SK-N-SH (cell line): ENCODE results near the gene VGLL3. TPM values are rescaled to one million over a fixed set of nuclear protein-coding genes. Genes with fewer than 3 reads are reported as not detected.

Source experiments
- CTCF ChIA-PET: fragments of 300-600, 350-600 bp; formaldehyde crosslinking; extraction: SDS; loops from one replicate; lab custom pipeline; 2021; lab: Yijun Ruan, JAX
- POLR2A ChIA-PET: fragments of 350-600 bp; sonication (Branson Sonifier 250); formaldehyde crosslinking; extraction: SDS; loops from one replicate; lab custom pipeline; 2020; ENCODE audit warnings: antibody characterized with exemption, inconsistent platforms; lab: Yijun Ruan, JAX
- DNase-seq: peaks from one replicate; pipeline ENCODE4 v3.0.0; 2012
- H2AFZ ChIP-seq: fragments of 200-600 bp; sonication (generic); 2 replicates; pipeline ENCODE4 v1.8.1; 2016; ENCODE audit warnings: antibody characterized with exemption, mild to moderate bottlenecking, low read depth
- H3F3A ChIP-seq: fragments of 200-600 bp; sonication (generic); replicated peaks from 2 replicates; pipeline ENCODE3; 2016; ENCODE audit warnings: antibody characterized with exemption, mild to moderate bottlenecking; ENCODE audit not compliant: insufficient read depth
- H3K27ac ChIP-seq, 2 experiments: fragments of 200-500 bp in 1 of 2; fragments of 200-600 bp in 1 of 2; sonication (Bioruptor generic) in 1 of 2; sonication (generic), shearing (Covaris generic) in 1 of 2; 2 replicates each; pipeline versions ENCODE4 v1.5.1 to v1.6.1; 2014 to 2016; ENCODE audit warnings: low read depth in 2 of 2, inconsistent platforms in 1 of 2, low read length in 1 of 2, mild to moderate bottlenecking in 1 of 2, mixed read lengths in 1 of 2
- H3K27me3 ChIP-seq: fragments of 200-600 bp; sonication (generic), shearing (Covaris generic); 2 replicates; pipeline ENCODE4 v1.6.1; 2016; ENCODE audit warnings: mixed run types; ENCODE audit not compliant: insufficient read depth
- H3K36me3 ChIP-seq, 2 experiments: fragments of 200-500 bp in 1 of 2; fragments of 200-600 bp in 1 of 2; sonication (Bioruptor generic) in 1 of 2; sonication (generic) in 1 of 2; replicated peaks in 1 of 2; 2 replicates each; pipeline versions ENCODE3 to v1.5.1; 2014 to 2016; ENCODE audit warnings: low read length in 1 of 2, mild to moderate bottlenecking in 1 of 2; ENCODE audit not compliant: insufficient read depth in 2 of 2, control insufficient read depth in 1 of 2
- H3K4me1 ChIP-seq, 2 experiments: fragments of 200-500 bp in 1 of 2; fragments of 200-600 bp in 1 of 2; sonication (Bioruptor generic) in 1 of 2; sonication (generic), shearing (Covaris generic) in 1 of 2; 2 replicates each; pipeline versions ENCODE4 v1.5.1 to v1.6.1; 2014 to 2016; ENCODE audit warnings: low read depth in 1 of 2, low read length in 1 of 2, mixed run types in 1 of 2; ENCODE audit not compliant: insufficient read depth in 2 of 2, control insufficient read depth in 1 of 2
- H3K4me2 ChIP-seq: fragments of 200-600 bp; sonication (generic), shearing (Covaris generic); 2 replicates; pipeline ENCODE4 v1.6.1; 2017; ENCODE audit warnings: mixed run types
- H3K4me3 ChIP-seq, 2 experiments: fragments of 200-500 bp in 1 of 2; fragments of 200-600 bp in 1 of 2; sonication (Bioruptor generic) in 1 of 2; sonication (generic), shearing (Covaris generic) in 1 of 2; 2 replicates each; pipeline versions ENCODE4 v1.5.1 to v1.8.1; 2014 to 2016; ENCODE audit warnings: low read depth in 2 of 2, inconsistent platforms in 1 of 2, low read length in 1 of 2, mild to moderate bottlenecking in 1 of 2, mixed read lengths in 1 of 2, moderate library complexity in 1 of 2
- H3K79me2 ChIP-seq: fragments of 200-600 bp; sonication (generic); 2 replicates; pipeline ENCODE4 v1.8.1; 2017; ENCODE audit warnings: mild to moderate bottlenecking; ENCODE audit not compliant: insufficient read depth
- H3K9ac ChIP-seq: fragments of 200-600 bp; sonication (generic); 2 replicates; pipeline ENCODE4 v1.6.1; 2017; ENCODE audit warnings: mixed run types
- H3K9me2 ChIP-seq: fragments of 200-600 bp; sonication (generic); 2 replicates; pipeline ENCODE4 v1.6.1; 2017; ENCODE audit warnings: mixed run types
- H3K9me3 ChIP-seq: fragments of 200-600 bp; sonication (generic); 2 replicates; pipeline ENCODE4 v1.6.1; 2017; ENCODE audit warnings: mixed run types, mild to moderate bottlenecking, moderate library complexity
- H4K20me1 ChIP-seq: fragments of 200-600 bp; sonication (generic); 2 replicates; pipeline ENCODE4 v1.6.1; 2017; ENCODE audit warnings: mild to moderate bottlenecking, mixed run types; ENCODE audit not compliant: insufficient read depth
- EP300 ChIP-seq, 2 experiments: IDR thresholded peaks; 2 replicates each; pipeline versions ENCODE4 v1.4.0 to v1.6.1; 2012; ENCODE audit warnings: borderline replicate concordance in 1 of 2, low read depth in 1 of 2, low read length in 1 of 2
- FOSL2 ChIP-seq: IDR thresholded peaks from 2 replicates; pipeline ENCODE4 v1.4.0; 2012; ENCODE audit warnings: low read depth, mild to moderate bottlenecking, moderate library complexity, borderline replicate concordance
- FOXJ3 ChIP-seq: sonication (generic); formaldehyde crosslinking; IDR thresholded peaks from 2 replicates; pipeline ENCODE4 v1.5.1; 2020; ENCODE audit warnings: mild to moderate bottlenecking, missing genetic modification reagents
- MXI1 ChIP-seq: IDR thresholded peaks from 2 replicates; pipeline ENCODE4 v1.6.1; 2012; ENCODE audit warnings: mild to moderate bottlenecking, low read depth, low read length, improper control_type of control experiment
- POLR2AphosphoS5 ChIP-seq: IDR thresholded peaks from 2 replicates; pipeline ENCODE4 v1.6.1; 2012; ENCODE audit warnings: low read depth, low read length
- RCOR1 ChIP-seq: fragments of 150-350 bp; IDR thresholded peaks from 2 replicates; pipeline ENCODE4 v1.6.1; 2017; ENCODE audit warnings: antibody characterized with exemption, low read length
- YY1 ChIP-seq: IDR thresholded peaks from 2 replicates; pipeline ENCODE4 v1.4.0; 2012; ENCODE audit warnings: low read depth, mild to moderate bottlenecking
- WGBS: methylation state at CpG from one replicate; pipeline ENCODE4 v1.1.6; 2017; ENCODE audit warnings: low lambda C conversion rate; 5-methylcytosine and 5-hydroxymethylcytosine counted together
- polyA plus RNA-seq, 3 experiments: library from polyadenylated mRNA; depleted of rRNA; stranded (reverse); fragments of >200 nt; gene quantifications; 2 replicates each; pipeline ENCODE4 v1.2.3, GENCODE V29; 2012
- TF ChIP-seq, protein P1 (sequence below): IDR thresholded peaks from 2 replicates; pipeline ENCODE4 v1.4.0; 2012; ENCODE audit warnings: low read depth
- TF ChIP-seq, protein P2 (sequence below): fragments of 150-350 bp; IDR thresholded peaks from 2 replicates; pipeline ENCODE4 v1.6.1; 2016; ENCODE audit warnings: mild to moderate bottlenecking, low read depth, low read length
- TF ChIP-seq, protein P3 (sequence below): IDR thresholded peaks from 2 replicates; pipeline ENCODE4 v1.4.0; 2012; ENCODE audit warnings: low read depth, borderline replicate concordance

VGLL3 gene
- polyA plus RNA-seq, 1 of the 3 experiments (the other 2 are of a cell fraction): not detected

GRCh38 chr3:86937306-86937791, 53.6 kb downstream of the VGLL3 start:
- Histone ChIP-seq H3K4me3 (no peak overlapping the region), H3K9me2 (no peaks in the 10 kb centered on the region), H3K27me3 (no peaks in the 10 kb centered on the region), H3K27ac (no peak overlapping the region), H2AFZ (no peak overlapping the region), H3K36me3 (no peaks in the 10 kb centered on the region), H3K79me2 (no peaks in the 10 kb centered on the region), H3K4me2 (no peak overlapping the region), H4K20me1 (no peaks in the 10 kb centered on the region), H3K9ac (no peak overlapping the region), H3K9me3 (no peaks in the 10 kb centered on the region), H3K4me1 (no peaks in the 10 kb centered on the region), H3F3A (no peaks in the 10 kb centered on the region)
- CTCF ChIA-PET: interaction anchor here (1.2 kb wide), 1 partner anchor 10 kb away, joined by 3 read pairs; no protein-coding TSS in a partner anchor
- no peak for TF ChIP-seq YY1
- TF ChIP-seq, protein P1, sequence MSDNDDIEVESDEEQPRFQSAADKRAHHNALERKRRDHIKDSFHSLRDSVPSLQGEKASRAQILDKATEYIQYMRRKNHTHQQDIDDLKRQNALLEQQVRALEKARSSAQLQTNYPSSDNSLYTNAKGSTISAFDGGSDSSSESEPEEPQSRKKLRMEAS: no peak
- TF ChIP-seq RCOR1: no peak
- no peak for TF ChIP-seq FOSL2
- TF ChIP-seq, protein P2, sequence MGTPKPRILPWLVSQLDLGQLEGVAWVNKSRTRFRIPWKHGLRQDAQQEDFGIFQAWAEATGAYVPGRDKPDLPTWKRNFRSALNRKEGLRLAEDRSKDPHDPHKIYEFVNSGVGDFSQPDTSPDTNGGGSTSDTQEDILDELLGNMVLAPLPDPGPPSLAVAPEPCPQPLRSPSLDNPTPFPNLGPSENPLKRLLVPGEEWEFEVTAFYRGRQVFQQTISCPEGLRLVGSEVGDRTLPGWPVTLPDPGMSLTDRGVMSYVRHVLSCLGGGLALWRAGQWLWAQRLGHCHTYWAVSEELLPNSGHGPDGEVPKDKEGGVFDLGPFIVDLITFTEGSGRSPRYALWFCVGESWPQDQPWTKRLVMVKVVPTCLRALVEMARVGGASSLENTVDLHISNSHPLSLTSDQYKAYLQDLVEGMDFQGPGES: no peak
- no peak for TF ChIP-seq MXI1
- TF ChIP-seq EP300 (IDR thresholded peaks at IDR 0.05; ENCODE audit: borderline replicate concordance in 1 of 2, low read depth in 1 of 2, low read length in 1 of 2): no peak
- TF ChIP-seq FOXJ3 (CRISPR knock-in tag): no peak
- no peak for TF ChIP-seq POLR2AphosphoS5
- no peak for DNase-seq
- POLR2A ChIA-PET: no interaction called here
- 18% methylated on average over 6 of the region's 6 CpGs for WGBS

DNA sequence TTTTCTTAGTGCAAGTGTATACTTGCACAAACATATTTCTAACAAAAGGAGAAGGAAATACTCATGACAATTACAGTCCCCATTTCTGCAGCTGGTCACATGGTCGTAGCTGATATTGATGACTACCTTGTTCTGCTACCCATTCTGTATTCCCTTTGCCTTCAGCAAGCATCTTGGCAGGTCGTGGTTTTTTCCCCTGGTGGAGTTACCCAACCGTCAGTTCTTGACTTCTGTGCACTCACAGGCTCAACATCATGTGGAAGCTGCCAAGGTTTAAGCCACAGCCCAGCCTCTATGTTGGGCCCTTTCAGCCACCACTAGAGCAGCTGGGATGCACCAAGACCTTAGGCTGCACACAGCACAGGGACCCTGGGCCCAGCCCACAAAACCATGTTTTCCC, 56.1 kb downstream of the VGLL3 start:
- Histone ChIP-seq H3K9me3 (no peaks in the 10 kb centered on the region), H3F3A (no peaks in the 10 kb centered on the region), H3K79me2 (no peaks in the 10 kb centered on the region), H3K9me2 (no peaks in the 10 kb centered on the region), H2AFZ (no peak overlapping the region), H3K36me3 (no peaks in the 10 kb centered on the region), H3K9ac (no peak overlapping the region)
- no peak for DNase-seq
- POLR2A ChIA-PET: no interaction called here
- 10% methylated on average over 3 of the region's 3 CpGs for WGBS
- TF ChIP-seq, protein P3, sequence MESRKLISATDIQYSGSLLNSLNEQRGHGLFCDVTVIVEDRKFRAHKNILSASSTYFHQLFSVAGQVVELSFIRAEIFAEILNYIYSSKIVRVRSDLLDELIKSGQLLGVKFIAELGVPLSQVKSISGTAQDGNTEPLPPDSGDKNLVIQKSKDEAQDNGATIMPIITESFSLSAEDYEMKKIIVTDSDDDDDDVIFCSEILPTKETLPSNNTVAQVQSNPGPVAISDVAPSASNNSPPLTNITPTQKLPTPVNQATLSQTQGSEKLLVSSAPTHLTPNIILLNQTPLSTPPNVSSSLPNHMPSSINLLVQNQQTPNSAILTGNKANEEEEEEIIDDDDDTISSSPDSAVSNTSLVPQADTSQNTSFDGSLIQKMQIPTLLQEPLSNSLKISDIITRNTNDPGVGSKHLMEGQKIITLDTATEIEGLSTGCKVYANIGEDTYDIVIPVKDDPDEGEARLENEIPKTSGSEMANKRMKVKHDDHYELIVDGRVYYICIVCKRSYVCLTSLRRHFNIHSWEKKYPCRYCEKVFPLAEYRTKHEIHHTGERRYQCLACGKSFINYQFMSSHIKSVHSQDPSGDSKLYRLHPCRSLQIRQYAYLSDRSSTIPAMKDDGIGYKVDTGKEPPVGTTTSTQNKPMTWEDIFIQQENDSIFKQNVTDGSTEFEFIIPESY: no peak
- TF ChIP-seq, all 33 proteins: peak for 0
- no peak overlapping the region for H3K4me2 ChIP-seq
- CTCF ChIA-PET: no interaction called here
- H3K4me3 ChIP-seq: no peak overlapping the region
- H3K27ac ChIP-seq: no peak overlapping the region
- no peaks in the 10 kb centered on the region for H3K4me1 ChIP-seq
- no peaks in the 10 kb centered on the region for H4K20me1 ChIP-seq
- H3K27me3 ChIP-seq: no peaks in the 10 kb centered on the region
